ENCODE data around the gene IQCM. TPM values are rescaled to one million over a fixed set of nuclear protein-coding genes. Genes with fewer than 3 reads are reported as not detected.

The IQCM gene
- total RNA-seq, 1 donor from 2014 or later = not detected

- no peak overlapping the region for H3K27ac Mint-ChIP-seq (ENCODE audit: unreplicated experiment)
- peaks cover 49% of the 10 kb centered on the region for H3K27me3 Mint-ChIP-seq (ENCODE audit: unreplicated experiment)
- no peak for TF ChIP-seq CTCF (IDR thresholded peaks at IDR 0.05)
- no peaks in the 10 kb centered on the region for H3K9me3 Mint-ChIP-seq (ENCODE audit: unreplicated experiment)
- H3K36me3 Mint-ChIP-seq (ENCODE audit: unreplicated experiment) = no peaks in the 10 kb centered on the region
- no peak overlapping the region for H3K4me3 Mint-ChIP-seq (ENCODE audit: unreplicated experiment)
- no peaks in the 10 kb centered on the region for H3K4me1 Mint-ChIP-seq (ENCODE audit: unreplicated experiment)
- no peak for DNase-seq (ENCODE audit: extremely low spot score, unreplicated experiment)
These were observed 79.8 kb downstream of the IQCM start for GRCh38 chr4:149735796-149736195.

- H3K4me3 Mint-ChIP-seq (ENCODE audit: unreplicated experiment) = no peak overlapping the region
- DNase-seq (ENCODE audit: extremely low spot score, unreplicated experiment) = no peak
- peaks cover 45% of the 10 kb centered on the region for H3K27me3 Mint-ChIP-seq (ENCODE audit: unreplicated experiment)
- no peaks in the 10 kb centered on the region for H3K9me3 Mint-ChIP-seq (ENCODE audit: unreplicated experiment)
- H3K4me1 Mint-ChIP-seq (ENCODE audit: unreplicated experiment) = no peaks in the 10 kb centered on the region
- H3K36me3 Mint-ChIP-seq (ENCODE audit: unreplicated experiment) = no peaks in the 10 kb centered on the region
- H3K27ac Mint-ChIP-seq (ENCODE audit: unreplicated experiment) = no peak overlapping the region
- no peak for TF ChIP-seq CTCF (IDR thresholded peaks at IDR 0.05)
These were observed 87.2 kb downstream of the IQCM start for GRCh38 chr4:149728444-149728843.

- Mint-ChIP-seq H3K9me3 (ENCODE audit: unreplicated experiment) (no peaks in the 10 kb centered on the region), H3K36me3 (ENCODE audit: unreplicated experiment) (no peaks in the 10 kb centered on the region), H3K4me1 (ENCODE audit: unreplicated experiment) (no peaks in the 10 kb centered on the region), H3K4me3 (ENCODE audit: unreplicated experiment) (no peak overlapping the region), H3K27ac (ENCODE audit: unreplicated experiment) (no peak overlapping the region), H3K27me3 (ENCODE audit: unreplicated experiment) (peaks cover 53% of the 10 kb centered on the region)
- no peak for DNase-seq (ENCODE audit: extremely low spot score, unreplicated experiment)
- no peak for TF ChIP-seq CTCF (IDR thresholded peaks at IDR 0.05)
These were observed 88.0 kb downstream of the IQCM start for GRCh38 chr4:149727663-149728062.

GRCh38 chr4:149723065-149723464 lies 92.6 kb downstream of the IQCM start:
- TF ChIP-seq CTCF (IDR thresholded peaks at IDR 0.05) = no peak
- no peak for DNase-seq (ENCODE audit: extremely low spot score, unreplicated experiment)
- H3K4me3 Mint-ChIP-seq (ENCODE audit: unreplicated experiment) = no peak overlapping the region
- H3K27ac Mint-ChIP-seq (ENCODE audit: unreplicated experiment) = no peak overlapping the region
- peaks cover 40% of the 10 kb centered on the region for H3K27me3 Mint-ChIP-seq (ENCODE audit: unreplicated experiment)
- H3K9me3 Mint-ChIP-seq (ENCODE audit: unreplicated experiment) = no peaks in the 10 kb centered on the region
- H3K36me3 Mint-ChIP-seq (ENCODE audit: unreplicated experiment) = no peaks in the 10 kb centered on the region
- no peaks in the 10 kb centered on the region for H3K4me1 Mint-ChIP-seq (ENCODE audit: unreplicated experiment)

GRCh38 chr4:149719806-149720205 lies 95.8 kb downstream of the IQCM start:
- Mint-ChIP-seq H3K4me1 (ENCODE audit: unreplicated experiment) (no peaks in the 10 kb centered on the region), H3K27ac (ENCODE audit: unreplicated experiment) (no peak overlapping the region), H3K9me3 (ENCODE audit: unreplicated experiment) (no peaks in the 10 kb centered on the region), H3K36me3 (ENCODE audit: unreplicated experiment) (no peaks in the 10 kb centered on the region), H3K27me3 (ENCODE audit: unreplicated experiment) (peaks cover 28% of the 10 kb centered on the region), H3K4me3 (ENCODE audit: unreplicated experiment) (no peak overlapping the region)
- TF ChIP-seq CTCF (IDR thresholded peaks at IDR 0.05) = no peak
- DNase-seq (ENCODE audit: extremely low spot score, unreplicated experiment) = no peak

Measured in osteocyte (in vitro differentiated cells).